Measurements from ENCODE around the gene STAC.

DNA sequence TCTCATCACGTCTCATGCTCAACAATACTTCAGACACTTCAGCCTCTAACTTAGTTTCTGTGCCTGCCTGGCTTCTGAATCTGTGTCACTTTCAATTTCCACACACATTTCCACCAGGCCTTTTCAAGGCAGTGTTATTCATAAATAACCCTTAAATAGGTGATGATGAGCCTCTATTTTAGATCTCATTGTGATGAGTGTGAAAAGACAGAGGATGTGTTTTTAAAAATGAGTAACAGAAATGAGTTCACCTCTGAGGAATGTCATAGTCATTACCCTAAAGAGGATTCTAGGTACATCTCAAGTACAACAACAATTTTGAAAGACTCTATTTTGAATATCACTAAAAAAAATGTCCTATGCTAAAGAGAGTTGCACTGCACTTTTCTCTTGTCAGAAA is 64.6 kb downstream of the STAC start:
- TF ChIP-seq, protein P1, sequence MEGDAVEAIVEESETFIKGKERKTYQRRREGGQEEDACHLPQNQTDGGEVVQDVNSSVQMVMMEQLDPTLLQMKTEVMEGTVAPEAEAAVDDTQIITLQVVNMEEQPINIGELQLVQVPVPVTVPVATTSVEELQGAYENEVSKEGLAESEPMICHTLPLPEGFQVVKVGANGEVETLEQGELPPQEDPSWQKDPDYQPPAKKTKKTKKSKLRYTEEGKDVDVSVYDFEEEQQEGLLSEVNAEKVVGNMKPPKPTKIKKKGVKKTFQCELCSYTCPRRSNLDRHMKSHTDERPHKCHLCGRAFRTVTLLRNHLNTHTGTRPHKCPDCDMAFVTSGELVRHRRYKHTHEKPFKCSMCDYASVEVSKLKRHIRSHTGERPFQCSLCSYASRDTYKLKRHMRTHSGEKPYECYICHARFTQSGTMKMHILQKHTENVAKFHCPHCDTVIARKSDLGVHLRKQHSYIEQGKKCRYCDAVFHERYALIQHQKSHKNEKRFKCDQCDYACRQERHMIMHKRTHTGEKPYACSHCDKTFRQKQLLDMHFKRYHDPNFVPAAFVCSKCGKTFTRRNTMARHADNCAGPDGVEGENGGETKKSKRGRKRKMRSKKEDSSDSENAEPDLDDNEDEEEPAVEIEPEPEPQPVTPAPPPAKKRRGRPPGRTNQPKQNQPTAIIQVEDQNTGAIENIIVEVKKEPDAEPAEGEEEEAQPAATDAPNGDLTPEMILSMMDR (IDR thresholded peaks at IDR 0.05) = no peak
- no peak for TF ChIP-seq POLR2A (IDR thresholded peaks at IDR 0.05)
